ENCODE results near the gene TAPBP.

DNA sequence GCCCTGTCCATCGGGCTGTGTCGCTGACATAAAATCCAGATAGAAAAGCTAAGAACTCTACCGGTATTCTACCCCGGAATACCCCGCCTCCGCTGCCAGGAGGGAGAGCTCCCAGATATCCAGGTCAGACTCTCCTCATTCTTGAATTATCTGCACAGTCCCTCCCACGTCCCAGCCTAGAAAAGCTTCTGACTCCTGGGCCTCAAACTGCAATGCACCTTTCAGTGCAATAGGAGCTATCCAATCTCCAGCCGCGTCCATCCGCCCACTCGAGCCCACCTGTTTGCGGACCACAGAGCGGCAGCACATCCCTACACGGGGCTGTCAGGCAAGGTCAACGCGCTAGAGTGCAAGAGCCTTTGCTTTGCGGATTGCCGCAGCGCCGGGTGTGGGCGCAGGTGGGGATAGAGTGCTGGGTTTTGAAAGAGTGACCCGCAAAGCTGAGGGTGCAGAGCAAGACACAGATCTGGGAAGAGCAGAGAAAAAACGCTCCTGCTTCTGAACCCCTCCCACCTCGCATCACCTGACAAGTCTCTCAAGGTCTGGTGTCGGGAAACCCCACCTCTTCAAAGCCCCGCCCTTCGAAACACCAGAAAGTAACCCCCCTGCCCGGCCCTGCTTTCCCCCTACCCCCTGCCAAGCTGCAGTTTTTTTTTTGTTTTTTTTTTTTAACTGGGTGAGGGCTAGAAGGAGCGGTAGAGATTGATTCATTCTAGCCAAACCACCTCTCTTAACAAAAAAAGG is 1.3 kb downstream of the TAPBP start:
- TF ChIP-seq POLR2A (IDR thresholded peaks at IDR 0.05) (no peak), EP300 (IDR thresholded peaks at IDR 0.05) (no peak)
- TF ChIP-seq, protein P1, sequence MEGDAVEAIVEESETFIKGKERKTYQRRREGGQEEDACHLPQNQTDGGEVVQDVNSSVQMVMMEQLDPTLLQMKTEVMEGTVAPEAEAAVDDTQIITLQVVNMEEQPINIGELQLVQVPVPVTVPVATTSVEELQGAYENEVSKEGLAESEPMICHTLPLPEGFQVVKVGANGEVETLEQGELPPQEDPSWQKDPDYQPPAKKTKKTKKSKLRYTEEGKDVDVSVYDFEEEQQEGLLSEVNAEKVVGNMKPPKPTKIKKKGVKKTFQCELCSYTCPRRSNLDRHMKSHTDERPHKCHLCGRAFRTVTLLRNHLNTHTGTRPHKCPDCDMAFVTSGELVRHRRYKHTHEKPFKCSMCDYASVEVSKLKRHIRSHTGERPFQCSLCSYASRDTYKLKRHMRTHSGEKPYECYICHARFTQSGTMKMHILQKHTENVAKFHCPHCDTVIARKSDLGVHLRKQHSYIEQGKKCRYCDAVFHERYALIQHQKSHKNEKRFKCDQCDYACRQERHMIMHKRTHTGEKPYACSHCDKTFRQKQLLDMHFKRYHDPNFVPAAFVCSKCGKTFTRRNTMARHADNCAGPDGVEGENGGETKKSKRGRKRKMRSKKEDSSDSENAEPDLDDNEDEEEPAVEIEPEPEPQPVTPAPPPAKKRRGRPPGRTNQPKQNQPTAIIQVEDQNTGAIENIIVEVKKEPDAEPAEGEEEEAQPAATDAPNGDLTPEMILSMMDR (IDR thresholded peaks at IDR 0.05), result no peak

Data from tibial nerve (tissue), 4 donors.